GM23338 (cell line): Measurements from ENCODE around the gene RAB1B.

Experiments used
- CREB1 ChIP-seq: fragments of 250-450 bp; sonication (Bioruptor Pico); IDR thresholded peaks from 2 replicates; pipeline ENCODE4 v1.5.0; 2020; ENCODE audit warnings: low read depth, mild to moderate bottlenecking, moderate library complexity
- EZH2 ChIP-seq: fragments of 200-600 bp; sonication (generic); IDR thresholded peaks from one replicate; pipeline ENCODE4 v1.8.0; 2017; ENCODE audit warnings: antibody characterized with exemption, mild to moderate bottlenecking, low read depth; ENCODE audit not compliant: unreplicated experiment
- EZH2phosphoT487 ChIP-seq: fragments of 200-600 bp; sonication (generic); IDR thresholded peaks from one replicate; pipeline ENCODE4 v1.8.1; 2018; ENCODE audit warnings: antibody characterized with exemption; ENCODE audit not compliant: unreplicated experiment
- JUNB ChIP-seq: IDR thresholded peaks from one replicate; pipeline ENCODE4 v1.6.1; 2016; ENCODE audit warnings: antibody characterized with exemption; ENCODE audit not compliant: unreplicated experiment
- NANOG ChIP-seq: IDR thresholded peaks from 2 replicates; pipeline ENCODE4 v1.6.1; 2016; ENCODE audit warnings: antibody characterized with exemption, borderline replicate concordance
- POLR2AphosphoS5 ChIP-seq: IDR thresholded peaks from 2 replicates; pipeline ENCODE4 v1.6.1; 2016; ENCODE audit warnings: antibody characterized with exemption, low read depth
- REST ChIP-seq: IDR thresholded peaks from one replicate; pipeline ENCODE4 v1.6.1; 2018; ENCODE audit warnings: antibody characterized with exemption; ENCODE audit not compliant: unreplicated experiment
- STAT1 ChIP-seq: IDR thresholded peaks from one replicate; pipeline ENCODE4 v1.6.1; 2016; ENCODE audit warnings: antibody characterized with exemption; ENCODE audit not compliant: unreplicated experiment
- ZNF114 ChIP-seq: fragments of 250-450 bp; sonication (Bioruptor Pico); IDR thresholded peaks from 2 replicates; pipeline ENCODE4 v1.5.0; 2020; ENCODE audit warnings: mild to moderate bottlenecking, moderate library complexity
- ZNF331 ChIP-seq: fragments of 250-450 bp; sonication (Bioruptor Pico); IDR thresholded peaks from 2 replicates; pipeline ENCODE4 v1.5.0; 2020; ENCODE audit warnings: low read depth, mild to moderate bottlenecking, moderate library complexity
- TF ChIP-seq, protein P1 (sequence below), 2 experiments: fragments of 200-600 bp in 1 of 2; sonication (generic) in 1 of 2; conservative IDR thresholded peaks; 2 replicates each; pipeline versions ENCODE4 v1.5.1 to v1.6.1; 2016 to 2017; ENCODE audit warnings: antibody characterized with exemption in 2 of 2, low read depth in 2 of 2, mild to moderate bottlenecking in 2 of 2, moderate library complexity in 1 of 2
- TF ChIP-seq, protein P2 (sequence below): IDR thresholded peaks from 2 replicates; pipeline ENCODE4 v1.6.1; 2016; ENCODE audit warnings: antibody characterized with exemption
- TF ChIP-seq, protein P3 (sequence below): fragments of 250-450 bp; sonication (Bioruptor Pico); IDR thresholded peaks from 2 replicates; pipeline ENCODE4 v1.5.0; 2020; ENCODE audit warnings: mild to moderate bottlenecking, moderate library complexity

DNA sequence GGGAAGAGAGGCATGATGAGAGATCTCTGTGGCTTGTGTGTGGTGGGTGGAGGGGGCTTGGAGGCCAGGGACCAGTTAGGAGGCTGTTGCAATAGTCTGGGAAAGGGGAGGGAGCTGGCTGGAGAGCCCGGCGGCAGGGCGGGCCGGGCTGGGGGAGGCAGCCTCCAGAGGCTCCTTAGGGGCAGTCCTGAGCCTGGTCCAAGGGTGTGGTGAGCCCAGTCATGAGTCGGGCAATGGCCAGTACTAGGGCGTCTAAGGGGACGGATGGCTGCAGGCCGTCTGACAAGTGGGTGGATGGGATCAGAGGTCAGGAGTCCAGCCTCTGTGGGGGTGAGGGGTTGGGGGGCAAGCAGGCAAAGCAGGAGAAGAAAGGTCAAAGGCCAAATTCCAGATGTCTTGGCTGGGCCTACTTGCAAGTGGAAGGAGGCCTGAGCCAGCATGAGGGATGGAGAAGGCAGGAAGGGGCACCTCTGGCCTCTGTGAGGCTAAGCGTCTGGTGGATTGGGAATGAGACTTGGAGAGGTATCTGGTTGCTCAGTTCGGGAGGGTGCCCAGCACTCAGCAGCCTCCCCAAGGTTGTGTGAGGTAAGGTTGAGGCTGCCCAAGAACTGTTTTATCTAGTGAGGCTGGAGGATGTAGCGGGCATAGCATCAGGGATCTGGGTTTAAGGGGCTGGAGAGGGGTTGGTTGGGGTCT, 54.4 kb downstream of the RAB1B start:
- TF ChIP-seq, protein P1, sequence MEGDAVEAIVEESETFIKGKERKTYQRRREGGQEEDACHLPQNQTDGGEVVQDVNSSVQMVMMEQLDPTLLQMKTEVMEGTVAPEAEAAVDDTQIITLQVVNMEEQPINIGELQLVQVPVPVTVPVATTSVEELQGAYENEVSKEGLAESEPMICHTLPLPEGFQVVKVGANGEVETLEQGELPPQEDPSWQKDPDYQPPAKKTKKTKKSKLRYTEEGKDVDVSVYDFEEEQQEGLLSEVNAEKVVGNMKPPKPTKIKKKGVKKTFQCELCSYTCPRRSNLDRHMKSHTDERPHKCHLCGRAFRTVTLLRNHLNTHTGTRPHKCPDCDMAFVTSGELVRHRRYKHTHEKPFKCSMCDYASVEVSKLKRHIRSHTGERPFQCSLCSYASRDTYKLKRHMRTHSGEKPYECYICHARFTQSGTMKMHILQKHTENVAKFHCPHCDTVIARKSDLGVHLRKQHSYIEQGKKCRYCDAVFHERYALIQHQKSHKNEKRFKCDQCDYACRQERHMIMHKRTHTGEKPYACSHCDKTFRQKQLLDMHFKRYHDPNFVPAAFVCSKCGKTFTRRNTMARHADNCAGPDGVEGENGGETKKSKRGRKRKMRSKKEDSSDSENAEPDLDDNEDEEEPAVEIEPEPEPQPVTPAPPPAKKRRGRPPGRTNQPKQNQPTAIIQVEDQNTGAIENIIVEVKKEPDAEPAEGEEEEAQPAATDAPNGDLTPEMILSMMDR (conservative IDR thresholded peaks at IDR 0.05; ENCODE audit: low read depth in 2 of 2): no peak
- TF ChIP-seq JUNB (no peak), REST (no peak), EZH2 (no peak), POLR2AphosphoS5 (no peak), ZNF331 (CRISPR knock-in tag) (no peak), CREB1 (CRISPR knock-in tag) (no peak), EZH2phosphoT487 (no peak), STAT1 (no peak), ZNF114 (no peak), NANOG (no peak)
- TF ChIP-seq, protein P2, sequence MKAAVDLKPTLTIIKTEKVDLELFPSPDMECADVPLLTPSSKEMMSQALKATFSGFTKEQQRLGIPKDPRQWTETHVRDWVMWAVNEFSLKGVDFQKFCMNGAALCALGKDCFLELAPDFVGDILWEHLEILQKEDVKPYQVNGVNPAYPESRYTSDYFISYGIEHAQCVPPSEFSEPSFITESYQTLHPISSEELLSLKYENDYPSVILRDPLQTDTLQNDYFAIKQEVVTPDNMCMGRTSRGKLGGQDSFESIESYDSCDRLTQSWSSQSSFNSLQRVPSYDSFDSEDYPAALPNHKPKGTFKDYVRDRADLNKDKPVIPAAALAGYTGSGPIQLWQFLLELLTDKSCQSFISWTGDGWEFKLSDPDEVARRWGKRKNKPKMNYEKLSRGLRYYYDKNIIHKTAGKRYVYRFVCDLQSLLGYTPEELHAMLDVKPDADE: no peak
- TF ChIP-seq, protein P3, sequence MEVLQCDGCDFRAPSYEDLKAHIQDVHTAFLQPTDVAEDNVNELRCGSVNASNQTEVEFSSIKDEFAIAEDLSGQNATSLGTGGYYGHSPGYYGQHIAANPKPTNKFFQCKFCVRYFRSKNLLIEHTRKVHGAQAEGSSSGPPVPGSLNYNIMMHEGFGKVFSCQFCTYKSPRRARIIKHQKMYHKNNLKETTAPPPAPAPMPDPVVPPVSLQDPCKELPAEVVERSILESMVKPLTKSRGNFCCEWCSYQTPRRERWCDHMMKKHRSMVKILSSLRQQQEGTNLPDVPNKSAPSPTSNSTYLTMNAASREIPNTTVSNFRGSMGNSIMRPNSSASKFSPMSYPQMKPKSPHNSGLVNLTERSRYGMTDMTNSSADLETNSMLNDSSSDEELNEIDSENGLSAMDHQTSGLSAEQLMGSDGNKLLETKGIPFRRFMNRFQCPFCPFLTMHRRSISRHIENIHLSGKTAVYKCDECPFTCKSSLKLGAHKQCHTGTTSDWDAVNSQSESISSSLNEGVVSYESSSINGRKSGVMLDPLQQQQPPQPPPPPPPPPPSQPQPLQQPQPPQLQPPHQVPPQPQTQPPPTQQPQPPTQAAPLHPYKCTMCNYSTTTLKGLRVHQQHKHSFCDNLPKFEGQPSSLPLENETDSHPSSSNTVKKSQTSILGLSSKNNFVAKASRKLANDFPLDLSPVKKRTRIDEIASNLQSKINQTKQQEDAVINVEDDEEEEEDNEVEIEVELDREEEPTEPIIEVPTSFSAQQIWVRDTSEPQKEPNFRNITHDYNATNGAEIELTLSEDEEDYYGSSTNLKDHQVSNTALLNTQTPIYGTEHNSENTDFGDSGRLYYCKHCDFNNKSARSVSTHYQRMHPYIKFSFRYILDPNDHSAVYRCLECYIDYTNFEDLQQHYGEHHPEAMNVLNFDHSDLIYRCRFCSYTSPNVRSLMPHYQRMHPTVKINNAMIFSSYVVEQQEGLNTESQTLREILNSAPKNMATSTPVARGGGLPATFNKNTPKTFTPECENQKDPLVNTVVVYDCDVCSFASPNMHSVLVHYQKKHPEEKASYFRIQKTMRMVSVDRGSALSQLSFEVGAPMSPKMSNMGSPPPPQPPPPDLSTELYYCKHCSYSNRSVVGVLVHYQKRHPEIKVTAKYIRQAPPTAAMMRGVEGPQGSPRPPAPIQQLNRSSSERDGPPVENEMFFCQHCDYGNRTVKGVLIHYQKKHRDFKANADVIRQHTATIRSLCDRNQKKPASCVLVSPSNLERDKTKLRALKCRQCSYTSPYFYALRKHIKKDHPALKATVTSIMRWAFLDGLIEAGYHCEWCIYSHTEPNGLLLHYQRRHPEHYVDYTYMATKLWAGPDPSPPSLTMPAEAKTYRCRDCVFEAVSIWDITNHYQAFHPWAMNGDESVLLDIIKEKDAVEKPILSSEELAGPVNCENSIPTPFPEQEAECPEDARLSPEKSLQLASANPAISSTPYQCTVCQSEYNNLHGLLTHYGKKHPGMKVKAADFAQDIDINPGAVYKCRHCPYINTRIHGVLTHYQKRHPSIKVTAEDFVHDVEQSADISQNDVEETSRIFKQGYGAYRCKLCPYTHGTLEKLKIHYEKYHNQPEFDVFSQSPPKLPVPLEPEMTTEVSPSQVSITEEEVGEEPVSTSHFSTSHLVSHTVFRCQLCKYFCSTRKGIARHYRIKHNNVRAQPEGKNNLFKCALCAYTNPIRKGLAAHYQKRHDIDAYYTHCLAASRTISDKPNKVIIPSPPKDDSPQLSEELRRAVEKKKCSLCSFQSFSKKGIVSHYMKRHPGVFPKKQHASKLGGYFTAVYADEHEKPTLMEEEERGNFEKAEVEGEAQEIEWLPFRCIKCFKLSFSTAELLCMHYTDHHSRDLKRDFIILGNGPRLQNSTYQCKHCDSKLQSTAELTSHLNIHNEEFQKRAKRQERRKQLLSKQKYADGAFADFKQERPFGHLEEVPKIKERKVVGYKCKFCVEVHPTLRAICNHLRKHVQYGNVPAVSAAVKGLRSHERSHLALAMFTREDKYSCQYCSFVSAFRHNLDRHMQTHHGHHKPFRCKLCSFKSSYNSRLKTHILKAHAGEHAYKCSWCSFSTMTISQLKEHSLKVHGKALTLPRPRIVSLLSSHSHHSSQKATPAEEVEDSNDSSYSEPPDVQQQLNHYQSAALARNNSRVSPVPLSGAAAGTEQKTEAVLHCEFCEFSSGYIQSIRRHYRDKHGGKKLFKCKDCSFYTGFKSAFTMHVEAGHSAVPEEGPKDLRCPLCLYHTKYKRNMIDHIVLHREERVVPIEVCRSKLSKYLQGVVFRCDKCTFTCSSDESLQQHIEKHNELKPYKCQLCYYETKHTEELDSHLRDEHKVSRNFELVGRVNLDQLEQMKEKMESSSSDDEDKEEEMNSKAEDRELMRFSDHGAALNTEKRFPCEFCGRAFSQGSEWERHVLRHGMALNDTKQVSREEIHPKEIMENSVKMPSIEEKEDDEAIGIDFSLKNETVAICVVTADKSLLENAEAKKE (CRISPR knock-in tag): no peak
